ENCODE results near the gene OR5H14.

OR5H14 gene

GRCh38 chr3:98199020-98199419, 51.7 kb downstream of the OR5H14 start:
- no peak for DNase-seq (ENCODE audit: low read depth)

Data from activated T-helper 1 cell treated with Interleukin-2 at 50 U/mL for 16 hours (primary cell).